ENCODE data around the gene TM2D3.

Gene TM2D3

DNA sequence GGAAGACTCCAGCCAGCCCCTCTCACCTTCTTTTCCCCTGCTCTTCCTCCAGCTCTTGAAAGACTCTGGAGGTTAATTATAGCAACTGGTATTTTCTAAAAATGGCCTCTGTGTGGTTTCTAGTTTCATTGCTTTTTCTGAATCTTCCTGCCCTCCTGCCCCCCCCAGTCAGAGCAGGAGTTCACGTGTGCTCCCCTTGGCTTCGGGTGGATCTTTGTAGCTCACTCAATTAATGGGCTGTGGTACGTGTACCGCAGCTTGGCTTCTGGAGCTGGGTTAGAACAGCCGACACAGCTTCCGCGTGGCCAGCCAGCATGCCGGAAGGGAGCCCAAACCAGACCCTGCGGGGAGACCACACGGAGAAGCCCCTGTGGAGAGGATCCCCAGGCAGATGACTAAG lies 31.5 kb downstream of the TM2D3 start:
- Histone ChIP-seq H3K27ac (ENCODE audit: low read depth, low read length) (no peak overlapping the region), H3K27me3 (ENCODE audit: control insufficient read depth in 1 of 2, insufficient read depth in 2 of 2, low read length in 2 of 2) (no peaks in the 10 kb centered on the region), H3K4me3 (ENCODE audit: low read depth in 1 of 2, low read length in 2 of 2) (no peak overlapping the region), H3K9me3 (ENCODE audit: low read length) (no peaks in the 10 kb centered on the region), H3K9ac (ENCODE audit: low read length) (no peak overlapping the region), H3K4me1 (ENCODE audit: insufficient read depth, low read length) (peaks cover 10% of the 10 kb centered on the region), H3K36me3 (ENCODE audit: insufficient read depth, low read length) (no peaks in the 10 kb centered on the region)

DNA sequence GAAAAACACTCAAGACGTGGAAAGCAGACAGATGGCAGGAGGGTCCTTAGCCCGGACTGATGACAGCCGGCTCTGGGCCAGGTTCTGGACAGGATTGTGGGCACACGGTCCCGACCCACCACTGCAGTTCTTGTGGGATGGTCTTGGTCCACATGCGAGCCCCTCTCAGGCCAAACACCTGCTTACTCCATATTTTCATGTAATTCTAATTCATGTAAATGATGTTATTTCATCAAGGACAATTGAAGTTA lies 32.6 kb downstream of the TM2D3 start:
- H3K4me1 ChIP-seq (ENCODE audit: insufficient read depth, low read length): peaks cover 13% of the 10 kb centered on the region

DNA sequence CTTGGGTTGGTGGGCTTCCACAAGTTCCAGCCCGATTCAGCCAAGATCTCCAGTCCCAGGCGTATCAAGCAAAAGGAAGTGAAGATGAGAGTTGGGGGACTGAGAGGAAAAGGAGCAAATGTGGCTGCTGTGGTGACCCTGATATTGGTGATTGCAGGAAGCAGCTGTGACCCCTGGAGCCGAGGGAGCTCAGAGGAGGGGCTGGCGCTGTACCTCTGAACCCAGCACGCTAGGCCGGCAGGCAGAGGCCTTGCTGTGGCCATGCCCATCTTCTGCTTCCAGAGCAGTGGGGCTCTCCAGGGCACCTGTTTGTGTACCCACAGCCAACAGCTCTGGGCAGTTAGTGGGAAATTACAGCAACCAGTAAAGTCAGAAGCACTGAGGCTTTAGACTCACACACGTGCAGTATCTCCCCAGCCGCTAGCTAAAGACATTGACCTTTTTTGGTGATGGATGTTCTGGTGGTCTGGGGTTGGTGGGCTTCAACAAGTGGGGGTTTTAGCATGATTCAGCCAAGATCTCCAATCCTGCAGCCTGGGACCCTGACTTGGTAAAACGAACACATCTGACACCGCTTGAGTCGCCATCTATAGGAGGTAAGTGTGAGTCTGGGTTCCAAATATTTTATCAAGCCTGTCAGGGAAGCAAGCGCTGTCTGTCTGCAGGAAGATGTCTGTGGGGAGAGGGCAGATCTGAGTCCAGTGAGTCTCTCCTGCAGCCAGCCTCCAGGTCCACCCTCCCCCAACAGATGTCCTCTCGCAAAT lies 33.1 kb downstream of the TM2D3 start:
- H3K27me3 ChIP-seq (ENCODE audit: control insufficient read depth in 1 of 2, insufficient read depth in 2 of 2, low read length in 2 of 2): no peaks in the 10 kb centered on the region
- H3K4me3 ChIP-seq (ENCODE audit: low read depth in 1 of 2, low read length in 2 of 2): no peak overlapping the region
- no peaks in the 10 kb centered on the region for H3K36me3 ChIP-seq (ENCODE audit: insufficient read depth, low read length)
- no peak overlapping the region for H3K9ac ChIP-seq (ENCODE audit: low read length)
- no peak overlapping the region for H3K27ac ChIP-seq (ENCODE audit: low read depth, low read length)
- no peaks in the 10 kb centered on the region for H3K9me3 ChIP-seq (ENCODE audit: low read length)
- peaks cover 13% of the 10 kb centered on the region for H3K4me1 ChIP-seq (ENCODE audit: insufficient read depth, low read length)

More for the DNA sequence above, 32.6 kb downstream of the TM2D3 start:
- H3K36me3 ChIP-seq (ENCODE audit: insufficient read depth, low read length): no peaks in the 10 kb centered on the region
- no peak overlapping the region for H3K27ac ChIP-seq (ENCODE audit: low read depth, low read length)
- no peak overlapping the region for H3K4me3 ChIP-seq (ENCODE audit: low read depth in 1 of 2, low read length in 2 of 2)
- no peak overlapping the region for H3K9ac ChIP-seq (ENCODE audit: low read length)
- H3K9me3 ChIP-seq (ENCODE audit: low read length): no peaks in the 10 kb centered on the region
- H3K27me3 ChIP-seq (ENCODE audit: control insufficient read depth in 1 of 2, insufficient read depth in 2 of 2, low read length in 2 of 2): no peaks in the 10 kb centered on the region

DNA sequence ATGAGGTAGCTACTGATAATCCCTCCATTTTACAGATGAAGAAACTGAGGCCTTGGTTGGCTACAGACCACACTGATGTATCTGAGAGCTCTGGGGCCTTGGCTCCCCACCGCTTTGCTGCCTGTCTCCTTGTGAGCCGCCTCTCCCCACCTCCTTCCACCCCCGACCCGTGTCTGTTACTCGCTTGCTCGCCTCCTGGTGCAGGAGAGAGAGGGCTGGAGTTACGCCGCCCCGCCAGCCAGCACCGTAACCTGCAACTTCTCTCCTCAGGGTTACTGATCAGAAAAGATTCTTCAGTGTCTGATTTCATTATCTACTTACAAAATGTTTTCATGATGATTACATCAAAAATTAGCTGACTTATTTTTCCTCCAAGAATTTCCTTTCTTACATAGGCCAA lies 34.1 kb downstream of the TM2D3 start:
- Histone ChIP-seq H3K36me3 (ENCODE audit: insufficient read depth, low read length) (no peaks in the 10 kb centered on the region), H3K27me3 (ENCODE audit: control insufficient read depth in 1 of 2, insufficient read depth in 2 of 2, low read length in 2 of 2) (no peaks in the 10 kb centered on the region), H3K27ac (ENCODE audit: low read depth, low read length) (no peak overlapping the region), H3K4me1 (ENCODE audit: insufficient read depth, low read length) (peaks cover 19% of the 10 kb centered on the region), H3K9ac (ENCODE audit: low read length) (no peak overlapping the region), H3K4me3 (ENCODE audit: low read depth in 1 of 2, low read length in 2 of 2) (no peak overlapping the region), H3K9me3 (ENCODE audit: low read length) (no peaks in the 10 kb centered on the region)

DNA sequence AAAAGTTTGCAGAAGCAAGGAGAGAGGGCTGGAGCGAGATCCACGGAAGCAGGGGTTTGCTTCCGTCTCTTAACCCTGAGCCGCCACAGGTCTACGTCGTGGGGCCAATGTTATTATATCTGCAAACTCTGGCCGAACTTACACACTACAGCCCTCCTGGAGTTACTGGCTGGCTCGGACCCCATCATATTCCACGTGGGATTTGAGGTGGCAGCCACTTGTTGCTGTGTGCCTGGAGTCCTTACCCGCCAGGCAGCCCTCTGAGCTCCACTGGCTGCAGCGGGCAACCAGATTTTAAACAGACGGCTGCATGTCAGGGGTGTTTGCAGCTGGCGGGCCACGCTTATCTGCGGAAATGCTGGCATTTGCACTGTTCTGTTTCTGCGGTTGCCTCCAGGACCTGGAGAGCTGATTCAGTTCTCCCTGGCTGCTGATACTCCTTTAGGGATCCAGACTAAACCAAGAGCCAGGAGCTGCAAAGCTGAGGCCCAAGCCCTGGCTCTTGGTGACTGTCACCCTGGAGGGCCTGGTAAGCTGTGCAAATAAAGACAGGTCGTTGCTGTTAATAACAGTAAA lies 34.7 kb downstream of the TM2D3 start:
- Histone ChIP-seq H3K4me1 (ENCODE audit: insufficient read depth, low read length) (peaks cover 21% of the 10 kb centered on the region), H3K27ac (ENCODE audit: low read depth, low read length) (no peak overlapping the region), H3K9ac (ENCODE audit: low read length) (no peak overlapping the region), H3K9me3 (ENCODE audit: low read length) (no peaks in the 10 kb centered on the region), H3K36me3 (ENCODE audit: insufficient read depth, low read length) (no peaks in the 10 kb centered on the region), H3K27me3 (ENCODE audit: control insufficient read depth in 1 of 2, insufficient read depth in 2 of 2, low read length in 2 of 2) (no peaks in the 10 kb centered on the region), H3K4me3 (ENCODE audit: low read depth in 1 of 2, low read length in 2 of 2) (no peak overlapping the region)

DNA sequence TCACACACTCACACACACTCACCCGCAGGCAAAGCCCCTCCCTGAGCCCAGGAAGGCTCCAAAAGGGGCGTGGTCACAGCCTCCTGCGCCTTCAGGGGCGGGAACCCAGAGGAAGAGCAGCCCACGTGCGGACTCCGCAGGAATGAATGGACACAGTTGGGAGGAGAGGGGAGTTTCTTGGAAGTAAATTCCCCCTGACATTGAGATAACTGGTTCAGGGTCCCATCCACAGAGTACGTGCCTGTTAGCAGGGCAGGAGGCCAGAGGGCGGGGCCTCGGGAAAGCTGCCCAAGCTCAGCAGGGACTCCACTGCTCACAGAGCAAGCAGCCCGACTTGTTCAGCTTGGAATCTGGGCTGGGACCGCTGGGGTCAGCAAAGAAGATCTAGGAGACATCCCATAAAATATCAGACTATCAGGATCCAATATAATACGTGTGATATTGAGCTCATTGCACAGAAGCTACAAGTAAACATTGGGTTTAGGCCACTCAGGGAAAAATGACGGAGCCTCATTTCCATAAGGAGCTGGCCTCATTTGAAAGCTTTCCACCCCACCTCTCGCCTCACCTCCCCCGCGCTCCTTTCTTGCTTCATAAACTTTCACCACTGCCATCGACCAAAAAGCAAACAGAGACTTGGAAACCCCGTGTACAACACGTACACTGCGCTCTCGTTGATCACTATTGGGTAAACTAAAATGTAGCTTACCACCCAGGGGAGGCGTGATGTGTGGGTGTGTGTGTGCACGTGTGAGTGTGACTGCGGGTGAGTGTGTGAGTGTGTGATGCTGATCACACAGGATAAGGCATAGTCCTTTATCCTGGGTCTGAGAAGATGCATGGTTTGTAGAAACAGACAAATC lies 36.0 kb downstream of the TM2D3 start:
- Histone ChIP-seq H3K27me3 (ENCODE audit: control insufficient read depth in 1 of 2, insufficient read depth in 2 of 2, low read length in 2 of 2) (no peaks in the 10 kb centered on the region), H3K4me1 (ENCODE audit: insufficient read depth, low read length) (peaks cover 21% of the 10 kb centered on the region), H3K36me3 (ENCODE audit: insufficient read depth, low read length) (no peaks in the 10 kb centered on the region), H3K4me3 (ENCODE audit: low read depth in 1 of 2, low read length in 2 of 2) (peak overlapping the region; percentile 13 to 51), H3K9ac (ENCODE audit: low read length) (no peak overlapping the region), H3K27ac (ENCODE audit: low read depth, low read length) (no peak overlapping the region), H3K9me3 (ENCODE audit: low read length) (no peaks in the 10 kb centered on the region)

DNA sequence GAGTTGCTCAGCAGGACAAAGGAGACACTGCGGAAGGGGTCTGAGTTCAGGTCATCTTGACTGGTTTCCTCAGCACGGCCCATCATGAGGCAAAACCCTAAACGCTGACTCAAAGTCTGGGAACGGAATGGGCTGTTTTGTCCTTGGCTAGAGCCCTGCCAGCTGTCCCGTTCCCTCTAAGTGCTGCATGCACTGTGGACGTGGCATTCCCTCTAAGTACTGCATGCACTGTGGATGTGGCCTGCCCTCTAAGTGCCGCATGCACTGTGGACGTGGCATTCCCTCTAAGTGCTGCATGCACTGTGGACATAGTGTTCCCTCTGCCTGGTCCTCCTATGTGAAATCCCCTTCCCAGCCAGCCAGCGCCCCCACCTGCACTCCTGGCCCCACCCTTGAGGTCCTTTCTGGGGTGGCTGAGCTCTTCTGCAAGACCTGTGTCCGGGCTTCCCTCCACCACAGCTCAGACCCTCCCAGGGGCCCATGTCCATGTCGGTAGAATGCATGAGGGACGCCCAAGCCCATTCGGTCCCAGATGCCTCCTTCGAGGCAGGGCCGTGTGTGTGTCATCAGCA lies 36.7 kb downstream of the TM2D3 start:
- Histone ChIP-seq H3K4me3 (ENCODE audit: low read depth in 1 of 2, low read length in 2 of 2) (peak overlapping the region in 1 of 2 donors; percentile 13), H3K27ac (ENCODE audit: low read depth, low read length) (no peak overlapping the region), H3K9me3 (ENCODE audit: low read length) (no peaks in the 10 kb centered on the region), H3K36me3 (ENCODE audit: insufficient read depth, low read length) (no peaks in the 10 kb centered on the region), H3K27me3 (ENCODE audit: control insufficient read depth in 1 of 2, insufficient read depth in 2 of 2, low read length in 2 of 2) (no peaks in the 10 kb centered on the region), H3K9ac (ENCODE audit: low read length) (no peak overlapping the region), H3K4me1 (ENCODE audit: insufficient read depth, low read length) (peaks cover 21% of the 10 kb centered on the region)

DNA sequence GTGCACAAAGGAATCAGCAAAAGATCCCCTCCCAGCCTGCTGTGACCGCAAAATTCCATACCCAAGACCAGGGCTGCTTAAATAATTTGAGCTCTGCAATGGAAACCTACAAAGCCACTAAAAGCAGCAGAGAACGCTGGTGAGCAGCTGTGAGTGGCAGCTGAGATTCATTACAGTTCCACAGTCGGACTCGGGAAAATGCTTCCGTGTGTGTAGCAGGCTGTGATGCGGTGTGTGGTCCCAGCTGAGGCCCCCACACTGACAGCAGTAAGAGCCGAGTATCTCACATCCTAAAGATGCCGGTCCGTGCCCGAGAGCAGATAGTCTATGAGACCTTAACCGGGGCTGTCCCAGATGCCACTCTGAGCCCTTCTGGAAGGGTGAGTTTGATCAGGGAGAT lies 37.4 kb downstream of the TM2D3 start:
- Histone ChIP-seq H3K27ac (ENCODE audit: low read depth, low read length) (no peak overlapping the region), H3K9ac (ENCODE audit: low read length) (no peak overlapping the region), H3K27me3 (ENCODE audit: control insufficient read depth in 1 of 2, insufficient read depth in 2 of 2, low read length in 2 of 2) (no peaks in the 10 kb centered on the region), H3K4me3 (ENCODE audit: low read depth in 1 of 2, low read length in 2 of 2) (no peak overlapping the region), H3K9me3 (ENCODE audit: low read length) (no peaks in the 10 kb centered on the region), H3K4me1 (ENCODE audit: insufficient read depth, low read length) (peaks cover 21% of the 10 kb centered on the region), H3K36me3 (ENCODE audit: insufficient read depth, low read length) (no peaks in the 10 kb centered on the region)

DNA sequence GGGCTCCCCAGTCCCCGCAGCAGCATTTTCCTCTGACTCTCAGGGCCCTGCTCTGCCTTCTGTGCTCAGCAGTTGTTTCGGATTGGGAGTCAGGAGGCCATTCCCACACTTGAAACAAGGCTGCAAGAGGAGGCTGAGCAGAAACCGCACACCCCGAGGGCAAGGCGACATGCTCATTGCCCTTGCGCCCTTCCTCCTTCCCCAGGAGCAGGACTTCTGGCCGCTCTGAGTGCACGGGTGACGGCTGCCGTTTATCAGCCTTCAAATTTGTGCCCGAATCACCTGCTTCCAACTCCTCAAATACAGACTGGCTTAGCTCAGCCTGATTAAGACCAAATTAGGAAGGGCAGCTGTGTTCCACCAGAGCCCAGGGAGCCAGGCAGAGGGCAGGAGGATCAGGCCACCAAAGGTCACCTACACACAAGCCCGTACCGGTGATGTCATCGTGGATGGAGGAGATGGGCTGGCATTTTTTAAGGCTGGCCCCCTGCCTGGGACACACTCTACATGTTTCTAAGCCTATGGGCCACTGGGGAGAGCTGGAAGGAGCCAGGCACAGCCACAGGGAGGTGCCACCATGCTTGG lies 38.1 kb downstream of the TM2D3 start:
- H3K4me3 ChIP-seq (ENCODE audit: low read depth in 1 of 2, low read length in 2 of 2): no peak overlapping the region
- no peak overlapping the region for H3K27ac ChIP-seq (ENCODE audit: low read depth, low read length)
- H3K4me1 ChIP-seq (ENCODE audit: insufficient read depth, low read length): peaks cover 21% of the 10 kb centered on the region
- no peaks in the 10 kb centered on the region for H3K9me3 ChIP-seq (ENCODE audit: low read length)
- H3K27me3 ChIP-seq (ENCODE audit: control insufficient read depth in 1 of 2, insufficient read depth in 2 of 2, low read length in 2 of 2): no peaks in the 10 kb centered on the region
- H3K36me3 ChIP-seq (ENCODE audit: insufficient read depth, low read length): no peaks in the 10 kb centered on the region
- H3K9ac ChIP-seq (ENCODE audit: low read length): no peak overlapping the region

DNA sequence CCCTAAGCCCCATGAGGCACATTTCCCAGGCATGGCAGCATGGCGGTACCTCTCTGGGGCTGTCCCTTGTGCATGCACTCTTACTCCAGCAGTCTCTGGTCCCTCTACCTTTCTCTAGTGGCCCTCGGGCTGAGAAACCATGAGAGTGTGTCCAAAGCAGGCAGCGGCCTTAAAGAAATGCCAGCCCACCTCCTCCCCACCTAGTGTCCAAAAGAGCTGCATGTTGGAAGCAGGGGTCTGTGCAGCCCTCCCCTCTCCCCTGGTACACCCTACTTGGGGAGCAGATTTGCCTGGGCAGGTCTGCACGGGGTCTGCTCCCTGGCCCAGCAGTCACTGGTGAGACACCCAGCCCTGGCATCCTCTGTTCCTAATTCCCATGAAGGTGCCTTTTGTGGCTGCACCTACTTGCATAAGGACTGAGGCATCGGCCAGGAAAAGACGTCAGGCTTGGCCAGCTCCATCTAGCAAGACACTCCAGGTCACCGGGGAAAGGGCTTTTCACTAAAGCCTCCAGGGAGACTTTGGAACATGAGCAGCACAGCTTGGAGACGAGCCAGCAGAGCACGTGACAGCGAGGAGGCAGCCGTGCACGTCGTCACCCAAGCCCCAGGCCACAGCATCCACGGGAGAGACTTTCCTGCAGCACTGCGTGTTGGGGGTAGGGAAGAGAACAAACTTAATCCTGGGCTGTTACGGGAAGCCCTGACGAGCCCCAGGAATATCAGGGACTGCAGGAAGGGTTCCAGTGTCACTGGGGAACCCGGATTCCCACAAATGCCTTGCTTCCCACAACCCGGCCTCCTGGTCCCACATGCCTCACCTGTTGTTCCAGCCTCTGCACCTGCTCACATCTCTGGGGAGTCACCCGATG lies 38.8 kb downstream of the TM2D3 start:
- no peaks in the 10 kb centered on the region for H3K27me3 ChIP-seq (ENCODE audit: control insufficient read depth in 1 of 2, insufficient read depth in 2 of 2, low read length in 2 of 2)
- H3K27ac ChIP-seq (ENCODE audit: low read depth, low read length): no peak overlapping the region
- H3K9ac ChIP-seq (ENCODE audit: low read length): no peak overlapping the region
- peaks cover 21% of the 10 kb centered on the region for H3K4me1 ChIP-seq (ENCODE audit: insufficient read depth, low read length)
- no peaks in the 10 kb centered on the region for H3K36me3 ChIP-seq (ENCODE audit: insufficient read depth, low read length)
- no peaks in the 10 kb centered on the region for H3K9me3 ChIP-seq (ENCODE audit: low read length)
- no peak overlapping the region for H3K4me3 ChIP-seq (ENCODE audit: low read depth in 1 of 2, low read length in 2 of 2)

Measured in muscle layer of colon (tissue), 2 donors.